IMR-90 (cell line): ENCODE data around the gene DEK. TPM values are rescaled to one million over a fixed set of nuclear protein-coding genes. Genes with fewer than 3 reads are reported as not detected.
A peak's percentile ranks its signal among the peaks of the same experiment; 100 is the strongest.

Source experiments
- ATAC-seq: fragments of 200-7000 bp; cut with Tn5 transposase; 2 replicates; pipeline ENCODE4 v1.9.1; 2020; ENCODE audit warnings: low read depth, mild to moderate bottlenecking, moderate library complexity
- BruUV-seq: library from RNA; stranded (reverse); fragments of 400-500 nt; replicated peaks from 2 replicates; lab custom pipeline; 2021; lab: Mats Ljungman, UMichigan
- CTCF ChIA-PET: fragments of 300-600 bp; formaldehyde crosslinking; extraction: SDS; loops from one replicate; lab custom pipeline; 2021; ENCODE audit warnings: antibody characterized with exemption; lab: Yijun Ruan, JAX
- POLR2A ChIA-PET: fragments of 300-600 bp; sonication (Branson Sonifier 250); formaldehyde crosslinking; loops from one replicate; lab custom pipeline; 2022; ENCODE audit warnings: antibody characterized with exemption; ENCODE audit not compliant: unreplicated experiment; lab: Charles Lee
- DNase-seq: peaks from one replicate; pipeline ENCODE4 v3.0.0; 2013
- H2AFZ ChIP-seq: replicated peaks from 2 replicates; pipeline ENCODE3; 2013; ENCODE audit warnings: low read length, mild to moderate bottlenecking; ENCODE audit not compliant: poor library complexity
- H2AK5ac ChIP-seq: 2 replicates; pipeline ENCODE4 v1.6.1; 2013; ENCODE audit warnings: low read depth, low read length, inconsistent platforms
- H2AK9ac ChIP-seq: replicated peaks from 2 replicates; pipeline ENCODE3; 2013; ENCODE audit warnings: mild to moderate bottlenecking, low read depth, low read length, moderate library complexity; ENCODE audit not compliant: poor library complexity
- H2BK120ac ChIP-seq: 2 replicates; pipeline ENCODE4 v1.6.1; 2013; ENCODE audit warnings: low read depth, low read length, inconsistent platforms
- H2BK15ac ChIP-seq: 3 replicates; pipeline ENCODE4 v1.6.1; 2013; ENCODE audit warnings: low read depth, low read length, inconsistent platforms
- H2BK20ac ChIP-seq: 2 replicates; pipeline ENCODE4 v1.6.1; 2013; ENCODE audit warnings: low read depth, mild to moderate bottlenecking, inconsistent platforms, low read length, moderate library complexity
- H2BK5ac ChIP-seq: 2 replicates; pipeline ENCODE4 v1.6.1; 2013; ENCODE audit warnings: mild to moderate bottlenecking, low read depth, low read length, inconsistent platforms; ENCODE audit not compliant: poor library complexity, severe bottlenecking
- H3K14ac ChIP-seq: replicated peaks from 2 replicates; pipeline ENCODE4 v1.6.1; 2013; ENCODE audit warnings: low read depth, low read length, inconsistent platforms
- H3K18ac ChIP-seq: 2 replicates; pipeline ENCODE4 v1.6.1; 2013; ENCODE audit warnings: low read depth, low read length, control low read depth
- H3K23ac ChIP-seq: 2 replicates; pipeline ENCODE4 v1.6.1; 2013; ENCODE audit warnings: low read depth, low read length, inconsistent platforms
- H3K27ac ChIP-seq: 2 replicates; pipeline ENCODE4 v1.5.1; 2013; ENCODE audit warnings: mild to moderate bottlenecking, control low read depth, low read length; ENCODE audit not compliant: insufficient read depth
- H3K27me3 ChIP-seq: 2 replicates; pipeline ENCODE4 v1.6.1; 2013; ENCODE audit warnings: low read length; ENCODE audit not compliant: control insufficient read depth, insufficient read depth
- H3K36me3 ChIP-seq: 2 replicates; pipeline ENCODE4 v1.6.1; 2013; ENCODE audit warnings: low read length, mixed read lengths; ENCODE audit not compliant: control insufficient read depth, insufficient read depth
- H3K4ac ChIP-seq: 2 replicates; pipeline ENCODE4 v1.6.1; 2013; ENCODE audit warnings: low read depth, low read length, inconsistent platforms
- H3K4me1 ChIP-seq: 2 replicates; pipeline ENCODE4 v1.6.1; 2013; ENCODE audit warnings: low read length, mixed read lengths; ENCODE audit not compliant: control insufficient read depth, insufficient read depth
- H3K4me2 ChIP-seq: 2 replicates; pipeline ENCODE4 v1.6.1; 2013; ENCODE audit warnings: low read depth, mild to moderate bottlenecking, control low read depth, low read length, moderate library complexity
- H3K4me3 ChIP-seq: 2 replicates; pipeline ENCODE4 v1.5.1; 2013; ENCODE audit warnings: low read depth, mild to moderate bottlenecking, control low read depth, low read length, moderate library complexity; ENCODE audit not compliant: insufficient read depth
- H3K56ac ChIP-seq: 2 replicates; pipeline ENCODE4 v1.6.1; 2013; ENCODE audit warnings: low read length, inconsistent platforms; ENCODE audit not compliant: insufficient read depth; ENCODE audit errors: extremely low read depth
- H3K79me1 ChIP-seq, 2 experiments: 2 replicates each; pipeline ENCODE4 v1.6.1; 2013; ENCODE audit warnings: low read length in 2 of 2, inconsistent platforms in 1 of 2, low read depth in 1 of 2
- H3K9ac ChIP-seq: 2 replicates; pipeline ENCODE4 v1.6.1; 2013; ENCODE audit warnings: low read depth, low read length, control low read depth
- H3K9me1 ChIP-seq: 2 replicates; pipeline ENCODE4 v1.6.1; 2013; ENCODE audit warnings: low read length, inconsistent platforms; ENCODE audit not compliant: insufficient read depth
- H3K9me3 ChIP-seq: 2 replicates; pipeline ENCODE4 v1.6.1; 2013; ENCODE audit warnings: low read length; ENCODE audit not compliant: control insufficient read depth, insufficient read depth
- H4K20me1 ChIP-seq: 2 replicates; pipeline ENCODE4 v1.6.1; 2013; ENCODE audit warnings: low read length, inconsistent platforms; ENCODE audit not compliant: insufficient read depth
- H4K5ac ChIP-seq: 2 replicates; pipeline ENCODE4 v1.6.1; 2013; ENCODE audit warnings: mild to moderate bottlenecking, low read depth, low read length, control low read depth
- H4K8ac ChIP-seq, 2 experiments: 2 replicates each; pipeline ENCODE4 v1.6.1; 2013; ENCODE audit warnings: low read depth in 2 of 2, low read length in 2 of 2, control low read depth in 1 of 2, inconsistent platforms in 1 of 2
- H4K91ac ChIP-seq: 2 replicates; pipeline ENCODE4 v1.6.1; 2013; ENCODE audit warnings: low read depth, low read length, inconsistent platforms; ENCODE audit not compliant: insufficient read depth
- MAZ ChIP-seq: IDR thresholded peaks from 2 replicates; pipeline ENCODE4 v1.6.1; 2012; ENCODE audit warnings: low read depth, mild to moderate bottlenecking, low read length, improper control_type of control experiment, moderate library complexity, borderline replicate concordance
- POLR2A ChIP-seq: IDR thresholded peaks from 2 replicates; pipeline ENCODE4 v1.6.1; 2012; ENCODE audit warnings: mild to moderate bottlenecking, low read depth, low read length
- WGBS, 2 experiments: methylation state at CpG; one replicate each; pipeline versions ENCODE4 v1.1.5 to v1.1.7; 2013; ENCODE audit warnings: missing lambda C conversion rate in 2 of 2; ENCODE audit not compliant: insufficient read length in 1 of 2; ENCODE audit errors: extremely low coverage in 2 of 2; 5-methylcytosine and 5-hydroxymethylcytosine counted together
- dilution Hi-C: fragments of 300-500 bp; cut with HindIII; formaldehyde crosslinking; loops from one replicate; pipeline ENCODE4 v1.14.3; 2018; ENCODE audit warnings: low sequenced_read_pairs; ENCODE audit not compliant: unreplicated experiment
- in situ Hi-C: fragments of 300-500 bp; cut with MboI; formaldehyde crosslinking; loops from 3 replicates; pipeline ENCODE4 v1.14.3; 2019; ENCODE audit warnings: low sequenced_read_pairs, inconsistent platforms, mixed read lengths
- intact Hi-C: fragments of 100-400 bp; cut with micrococcal nuclease; formaldehyde crosslinking; loops from 2 replicates; pipeline ENCODE4 v1.10.0; 2022
- polyA plus RNA-seq, 3 experiments: library from polyadenylated mRNA; depleted of rRNA; stranded (reverse); fragments of >200 nt; gene quantifications; 2 replicates each; pipeline ENCODE4 v1.2.3, GENCODE V29; 2012; ENCODE audit warnings: low replicate concordance in 1 of 3
- total RNA-seq: library from RNA; depleted of rRNA; stranded (reverse); fragments of >200 nt; gene quantifications from 2 replicates; pipeline ENCODE4 v1.2.3, GENCODE V29; 2012
- TF ChIP-seq, protein P1 (sequence below): fragments of 150-350 bp; IDR thresholded peaks from 2 replicates; pipeline ENCODE4 v1.6.1; 2017; ENCODE audit warnings: mild to moderate bottlenecking, antibody characterized with exemption, low read length, low read depth

DEK gene
- total and polyA plus RNA-seq, 2 of the 4 experiments (the other 2 are of a cell fraction) = 33.5 to 37.1 TPM

DNA sequence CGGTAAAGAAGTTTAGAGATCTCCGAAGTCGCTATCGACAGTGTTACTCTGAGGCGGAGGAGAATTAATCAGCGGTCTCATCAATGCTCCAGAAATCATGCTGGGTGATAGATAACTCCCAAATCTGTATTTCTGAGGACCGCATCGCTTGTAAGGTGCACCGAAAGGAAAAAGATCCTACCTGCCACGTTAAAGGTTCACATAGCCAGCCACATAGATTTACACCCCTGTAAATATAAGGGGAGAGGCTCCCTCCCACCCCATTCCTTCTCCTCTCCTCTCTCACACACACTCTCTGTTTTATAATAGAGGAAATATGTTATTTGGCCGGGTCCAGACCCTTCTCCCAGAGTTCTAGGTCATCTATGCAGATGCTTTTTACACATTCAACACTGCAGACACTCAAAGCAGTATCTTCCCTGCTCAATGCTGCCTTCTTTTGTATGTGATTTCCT, 620 bp upstream of the DEK start:
- DNase-seq (no peak), ATAC-seq (no peak)
- WGBS, 2 experiments = no CpG with 5 or more reads among the region's 11 CpGs
- Histone ChIP-seq H3K36me3 (peaks cover 3% of the 10 kb centered on the region; the same call in 1 of the 2 replicates), H3K14ac (peak overlapping the region; percentile 84; the same call in 1 of the 2 replicates), H4K20me1 (peaks cover 28% of the 10 kb centered on the region), H3K9ac (peak overlapping the region; percentile 72), H2BK5ac (peak overlapping the region; percentile 59), H4K8ac (peak overlapping the region; percentile 62 to 96), H3K9me1 (peaks cover 3% of the 10 kb centered on the region; the same call in 1 of the 2 replicates), H3K9me3 (no peaks in the 10 kb centered on the region; the same call in 1 of the 2 replicates), H3K4me2 (peak overlapping the region; percentile 90), H4K91ac (peak overlapping the region; percentile 84), H2BK20ac (peak overlapping the region; percentile 75; the same call in 1 of the 2 replicates), H2BK15ac (peak overlapping the region; percentile 86; the same call in 2 of the 3 replicates), H2AFZ (peak overlapping the region; percentile 92), H3K79me1 (peaks cover 0 to 20% of the 10 kb centered on the region in 2 experiments; a peak in 1 of 4 replicates), H3K4me3 (peak overlapping the region; percentile 98), H4K5ac (peak overlapping the region; percentile 81; the same call in 1 of the 2 replicates), H3K56ac (peak overlapping the region; percentile 86), H3K27ac (peak overlapping the region; percentile 33), H2BK120ac (peak overlapping the region; percentile 73), H3K4me1 (peaks cover 15% of the 10 kb centered on the region), H3K23ac (peak overlapping the region; percentile 92), H3K27me3 (no peaks in the 10 kb centered on the region; the same call in 1 of the 2 replicates), H3K4ac (peak overlapping the region; percentile 82), H2AK9ac (peak overlapping the region; percentile 88), H2AK5ac (peak overlapping the region; percentile 42; the same call in 1 of the 2 replicates), H3K18ac (peak overlapping the region; percentile 59; the same call in 1 of the 2 replicates)
- ChIA-PET CTCF (no interaction called here), POLR2A (no interaction called here)
- no peak for TF ChIP-seq MAZ
- no peak for TF ChIP-seq POLR2A
- TF ChIP-seq, protein P1, sequence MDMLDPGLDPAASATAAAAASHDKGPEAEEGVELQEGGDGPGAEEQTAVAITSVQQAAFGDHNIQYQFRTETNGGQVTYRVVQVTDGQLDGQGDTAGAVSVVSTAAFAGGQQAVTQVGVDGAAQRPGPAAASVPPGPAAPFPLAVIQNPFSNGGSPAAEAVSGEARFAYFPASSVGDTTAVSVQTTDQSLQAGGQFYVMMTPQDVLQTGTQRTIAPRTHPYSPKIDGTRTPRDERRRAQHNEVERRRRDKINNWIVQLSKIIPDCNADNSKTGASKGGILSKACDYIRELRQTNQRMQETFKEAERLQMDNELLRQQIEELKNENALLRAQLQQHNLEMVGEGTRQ = no peak
- intact Hi-C loops = loop anchor here (1.0 to 10.0 kb wide), 4 partner anchors 44 to 1943 kb away; partner anchors contain the start of gene KIF13A
- in situ Hi-C loops = no loop called here
- BruUV-seq = no TSS peak
- dilution Hi-C loops = no loop called here
